OCI-LY3 (cell line): ENCODE results near the gene REXO1.
"Not testable (repeated sequence)": the region's sequence is repeated elsewhere in the genome, so short reads cannot be mapped to it uniquely, and the experiment has no call there.

Experiments
- H2AFZ ChIP-seq: fragments of 200-600, 300-600 bp; shearing (Covaris generic); 2 replicates; pipeline ENCODE4 v1.6.0; 2014; ENCODE audit warnings: antibody characterized with exemption, low read depth, low read length
- H3K27ac ChIP-seq: fragments of 200-600, 300-600 bp; sonication (generic); 2 replicates; pipeline ENCODE4 v1.5.1; 2014; ENCODE audit warnings: mild to moderate bottlenecking, low read length, moderate library complexity, mixed read lengths
- H3K27me3 ChIP-seq: fragments of 200-600, 300-600 bp; sonication (generic); 2 replicates; pipeline ENCODE4 v1.6.1; 2014; ENCODE audit warnings: low read depth, low read length, mixed read lengths
- H3K36me3 ChIP-seq: fragments of 200-600, 300-600 bp; sonication (generic); replicated peaks from 2 replicates; pipeline ENCODE3; 2014; ENCODE audit warnings: low read depth, low read length, mixed read lengths
- H3K4me1 ChIP-seq: fragments of 300-600, 200-600 bp; sonication (generic); 2 replicates; pipeline ENCODE4 v1.6.1; 2014; ENCODE audit warnings: low read length, mixed read lengths
- H3K4me2 ChIP-seq: fragments of 200-600, 300-600 bp; sonication (generic); 2 replicates; pipeline ENCODE4 v1.6.1; 2014; ENCODE audit warnings: low read length, mixed read lengths
- H3K4me3 ChIP-seq: fragments of 300-600, 200-600 bp; sonication (generic); 2 replicates; pipeline ENCODE4 v1.5.1; 2014; ENCODE audit warnings: antibody characterized with exemption, mild to moderate bottlenecking, low read length, moderate library complexity
- H3K79me2 ChIP-seq: fragments of 300-600, 200-600 bp; shearing (Covaris generic); 2 replicates; pipeline ENCODE4 v1.6.1; 2014; ENCODE audit warnings: mild to moderate bottlenecking, low read length, mixed read lengths
- H3K9ac ChIP-seq: fragments of 300-600, 200-600 bp; shearing (Covaris generic); 2 replicates; pipeline ENCODE4 v1.6.0; 2014; ENCODE audit warnings: mild to moderate bottlenecking, low read length, moderate library complexity
- H3K9me3 ChIP-seq: fragments of 200-600, 300-600 bp; shearing (Covaris generic); 2 replicates; pipeline ENCODE4 v1.6.1; 2014; ENCODE audit warnings: low read length, mixed read lengths; ENCODE audit not compliant: insufficient read depth
- H4K20me1 ChIP-seq: fragments of 200-600, 300-600 bp; sonication (generic); 2 replicates; pipeline ENCODE4 v1.6.1; 2016; ENCODE audit warnings: low read length, mixed read lengths; ENCODE audit not compliant: insufficient read depth
- EZH2phosphoT487 ChIP-seq: fragments of 200-600 bp; shearing (Covaris generic); IDR thresholded peaks from 2 replicates; pipeline ENCODE4 v1.6.1; 2018; ENCODE audit warnings: antibody characterized with exemption, mixed run types, low read depth
- TF ChIP-seq, protein P1 (sequence below): fragments of 200-600, 300-600 bp; sonication (generic); IDR thresholded peaks from 2 replicates; pipeline ENCODE4 v1.5.1; 2014; ENCODE audit warnings: antibody characterized with exemption, low read length, low read depth

Gene REXO1

DNA sequence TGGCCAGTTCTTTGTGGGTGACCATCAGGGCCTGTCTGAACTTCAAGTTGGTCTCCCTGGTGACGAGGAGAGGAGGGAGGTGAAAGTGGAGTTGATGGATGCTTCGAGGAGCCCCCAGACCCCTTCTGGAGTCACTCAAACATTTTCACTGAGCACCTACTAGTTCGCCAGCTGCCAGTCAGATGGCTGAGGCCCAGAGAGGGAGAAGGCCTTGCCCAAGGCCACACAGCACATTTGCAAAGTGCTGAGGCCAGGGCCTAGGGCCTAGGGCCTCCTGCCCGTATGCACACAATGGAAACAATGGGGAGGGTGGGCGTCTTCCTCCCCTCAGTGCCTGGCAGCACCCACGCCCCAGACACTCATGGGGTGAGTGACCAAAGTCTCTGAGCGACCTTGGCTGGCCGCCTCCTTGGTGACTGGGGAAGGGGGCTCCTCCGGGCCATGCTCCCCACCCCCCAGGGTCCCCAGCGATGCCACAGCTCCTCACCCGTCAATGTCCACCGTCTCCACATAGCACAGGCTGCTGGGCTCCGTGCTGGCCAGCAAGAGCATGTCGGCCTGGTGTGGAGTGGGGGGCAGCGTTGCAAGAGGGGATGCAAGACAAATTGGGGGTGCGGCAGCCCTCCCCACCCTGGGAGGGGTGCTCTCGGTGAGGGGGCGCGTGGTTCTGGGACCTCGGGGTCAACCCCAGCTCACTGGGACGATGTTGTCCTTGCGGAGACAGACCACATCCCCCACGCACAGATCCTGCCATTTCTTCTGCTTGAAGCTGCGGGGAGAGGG lies 42.7 kb downstream of the REXO1 start:
- Histone ChIP-seq H3K4me1 (no peaks in the 10 kb centered on the region), H3K4me2 (no peak overlapping the region), H3K9me3 (no peaks in the 10 kb centered on the region), H3K27ac (no peak overlapping the region), H2AFZ (no peak overlapping the region), H3K4me3 (no peak overlapping the region), H3K9ac (no peak overlapping the region), H4K20me1 (no peaks in the 10 kb centered on the region), H3K27me3 (no peaks in the 10 kb centered on the region), H3K79me2 (no peaks in the 10 kb centered on the region), H3K36me3 (no peaks in the 10 kb centered on the region)
- TF ChIP-seq EZH2phosphoT487 = no peak
- TF ChIP-seq, protein P1, sequence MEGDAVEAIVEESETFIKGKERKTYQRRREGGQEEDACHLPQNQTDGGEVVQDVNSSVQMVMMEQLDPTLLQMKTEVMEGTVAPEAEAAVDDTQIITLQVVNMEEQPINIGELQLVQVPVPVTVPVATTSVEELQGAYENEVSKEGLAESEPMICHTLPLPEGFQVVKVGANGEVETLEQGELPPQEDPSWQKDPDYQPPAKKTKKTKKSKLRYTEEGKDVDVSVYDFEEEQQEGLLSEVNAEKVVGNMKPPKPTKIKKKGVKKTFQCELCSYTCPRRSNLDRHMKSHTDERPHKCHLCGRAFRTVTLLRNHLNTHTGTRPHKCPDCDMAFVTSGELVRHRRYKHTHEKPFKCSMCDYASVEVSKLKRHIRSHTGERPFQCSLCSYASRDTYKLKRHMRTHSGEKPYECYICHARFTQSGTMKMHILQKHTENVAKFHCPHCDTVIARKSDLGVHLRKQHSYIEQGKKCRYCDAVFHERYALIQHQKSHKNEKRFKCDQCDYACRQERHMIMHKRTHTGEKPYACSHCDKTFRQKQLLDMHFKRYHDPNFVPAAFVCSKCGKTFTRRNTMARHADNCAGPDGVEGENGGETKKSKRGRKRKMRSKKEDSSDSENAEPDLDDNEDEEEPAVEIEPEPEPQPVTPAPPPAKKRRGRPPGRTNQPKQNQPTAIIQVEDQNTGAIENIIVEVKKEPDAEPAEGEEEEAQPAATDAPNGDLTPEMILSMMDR = no peak

DNA sequence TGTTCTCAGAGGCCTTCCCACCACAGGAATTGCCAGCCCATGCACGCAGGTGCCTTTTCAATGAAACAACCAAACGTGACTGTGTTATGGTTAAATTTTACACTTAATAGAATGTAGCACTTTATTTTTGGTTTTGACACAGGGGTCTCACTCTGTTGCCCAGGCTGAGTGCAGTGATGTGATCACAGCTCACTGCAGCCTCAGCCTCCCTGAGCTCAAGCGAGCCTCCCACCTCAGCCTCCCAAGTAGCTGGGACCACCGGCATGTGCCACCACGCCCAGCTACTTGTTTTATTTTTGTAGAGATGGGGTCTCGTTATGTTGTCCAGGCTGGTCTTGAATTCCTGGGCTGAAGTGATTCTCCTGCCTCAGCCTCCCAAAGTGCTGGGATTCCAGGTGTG lies 43.4 kb downstream of the REXO1 start:
- Histone ChIP-seq H3K9ac (no peak overlapping the region), H3K4me2 (no peak overlapping the region), H3K4me1 (no peaks in the 10 kb centered on the region), H3K36me3 (no peaks in the 10 kb centered on the region), H3K27me3 (no peaks in the 10 kb centered on the region), H4K20me1 (no peaks in the 10 kb centered on the region), H2AFZ (no peak overlapping the region), H3K27ac (no peak overlapping the region), H3K4me3 (no peak overlapping the region), H3K79me2 (no peaks in the 10 kb centered on the region), H3K9me3 (no peaks in the 10 kb centered on the region)
- TF ChIP-seq, protein P1 = no peak
- no peak for TF ChIP-seq EZH2phosphoT487

DNA sequence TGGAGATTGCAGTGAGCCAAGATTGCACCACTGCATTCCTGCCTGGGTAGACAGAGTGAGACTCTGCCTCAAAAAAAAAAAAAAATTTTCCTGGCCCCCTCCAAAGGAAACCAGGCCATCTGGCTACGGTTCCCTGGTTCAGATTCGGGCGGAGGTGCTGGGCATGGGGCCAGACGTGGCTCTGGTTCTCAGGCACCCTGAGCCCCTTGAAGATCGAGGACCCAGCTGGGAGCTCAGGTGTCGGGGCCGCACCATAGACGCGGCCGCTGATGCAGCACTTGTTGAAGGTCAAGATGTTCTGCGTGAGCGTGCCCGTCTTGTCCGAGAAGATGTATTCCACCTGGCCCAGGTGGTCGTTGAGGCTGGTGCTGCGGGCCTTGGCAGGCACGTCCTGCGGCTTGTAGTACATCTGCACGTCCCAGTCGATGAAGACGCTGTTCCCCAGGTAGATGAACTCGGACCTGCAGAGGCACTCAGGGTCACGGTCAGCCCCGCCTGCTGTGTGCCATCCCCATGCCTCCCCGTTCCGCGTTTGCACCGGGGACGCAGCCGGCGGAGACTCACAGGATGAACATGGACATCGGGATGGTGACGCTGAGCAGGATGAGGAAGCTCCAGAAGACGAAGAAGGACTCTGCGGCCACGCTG lies 48.5 kb downstream of the REXO1 start:
- no peaks in the 10 kb centered on the region for H3K9me3 ChIP-seq

DNA sequence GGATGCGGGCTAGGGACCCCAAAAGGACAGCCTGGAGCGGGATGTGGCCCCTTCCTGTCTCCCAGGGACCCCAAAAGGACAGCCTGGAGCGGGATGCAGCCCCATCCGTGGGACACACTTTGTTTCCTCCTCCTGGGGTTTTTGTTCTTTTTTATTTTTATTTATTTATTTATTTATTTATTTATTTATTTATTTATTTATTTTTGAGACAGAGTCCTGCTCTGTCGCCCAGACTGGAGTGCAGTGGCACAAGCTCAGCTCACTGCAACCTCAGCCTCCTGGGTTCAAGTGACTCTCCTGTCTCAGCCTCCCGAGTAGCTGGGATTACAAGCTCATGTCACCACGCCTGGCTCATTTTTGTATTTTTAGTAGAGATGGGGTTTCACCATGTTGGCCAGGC lies 51.0 kb downstream of the REXO1 start:
- not testable (repeated sequence) for H3K36me3 ChIP-seq, H3K27me3 ChIP-seq, H3K4me1 ChIP-seq, H3K4me2 ChIP-seq, H3K4me3 ChIP-seq, H3K79me2 ChIP-seq, H3K9ac ChIP-seq, H4K20me1 ChIP-seq, H2AFZ ChIP-seq, H3K27ac ChIP-seq, H3K9me3 ChIP-seq

More for the DNA sequence above, 48.5 kb downstream of the REXO1 start:
- no peak overlapping the region for H2AFZ ChIP-seq
- H3K4me2 ChIP-seq = no peak overlapping the region
- H3K27me3 ChIP-seq = no peaks in the 10 kb centered on the region
- no peaks in the 10 kb centered on the region for H3K36me3 ChIP-seq
- no peak overlapping the region for H3K4me3 ChIP-seq
- H3K4me1 ChIP-seq = peaks cover under 1% of the 10 kb centered on the region; the same call in 1 of the 2 replicates
- TF ChIP-seq, protein P1 = no peak
- no peak for TF ChIP-seq EZH2phosphoT487
- no peaks in the 10 kb centered on the region for H3K79me2 ChIP-seq
- H3K27ac ChIP-seq = no peak overlapping the region
- H4K20me1 ChIP-seq = no peaks in the 10 kb centered on the region
- H3K9ac ChIP-seq = no peak overlapping the region
